Measurements from ENCODE around the gene EDNRB. TPM values are rescaled to one million over a fixed set of nuclear protein-coding genes. Genes with fewer than 3 reads are reported as not detected.

The EDNRB gene
- total RNA-seq, 1 experiment from 2014 or later, result 0.22 TPM

DNA sequence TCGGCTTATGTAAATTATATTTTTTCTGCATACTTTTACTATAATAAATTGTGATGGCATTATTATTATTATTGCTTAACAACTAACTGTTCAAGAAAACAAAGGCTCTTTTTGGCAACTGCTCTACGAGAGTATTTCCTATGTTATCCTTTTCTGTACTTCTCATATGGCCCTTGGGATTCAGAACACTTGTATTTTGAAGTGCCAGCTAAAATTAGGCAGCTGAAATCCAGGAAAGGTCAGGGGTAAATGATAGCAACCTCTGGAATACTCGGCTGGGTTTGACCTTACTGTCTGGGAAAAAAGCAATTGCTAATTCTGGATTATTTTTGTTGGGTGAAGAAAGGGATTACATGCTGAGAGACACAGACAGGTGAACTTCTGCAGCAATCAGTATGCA lies 23.9 kb downstream of the EDNRB start:
- no peaks in the 10 kb centered on the region for H3K27me3 ChIP-seq (ENCODE audit: insufficient read depth, low read length)
- ATAC-seq (no peak), DNase-seq (ENCODE audit: low read depth, low spot score) (no peak)
- H3K9me3 ChIP-seq (ENCODE audit: control insufficient read depth in 1 of 2, insufficient read depth in 1 of 2, low read depth in 1 of 2, low read length in 2 of 2), result peaks cover 0 to 4% of the 10 kb centered on the region in 2 experiments; a peak in 2 of 4 replicates
- TF ChIP-seq SIN3A (IDR thresholded peaks at IDR 0.05; ENCODE audit: low read depth) (no peak), ZFX (IDR thresholded peaks at IDR 0.05) (no peak), YY1 (IDR thresholded peaks at IDR 0.05; ENCODE audit: extremely low read depth, insufficient replicate concordance, low read depth, low read length) (no peak), TCF7L2 (IDR thresholded peaks at IDR 0.05; ENCODE audit: borderline replicate concordance, extremely low read depth, insufficient read depth, insufficient read length) (no peak), EZH2 (IDR thresholded peaks at IDR 0.05) (no peak), ELF1 (IDR thresholded peaks at IDR 0.05; ENCODE audit: borderline replicate concordance, low read depth) (no peak), CEBPB (IDR thresholded peaks at IDR 0.05; ENCODE audit: low read depth) (no peak), POLR2A (IDR thresholded peaks at IDR 0.05; ENCODE audit: borderline replicate concordance, extremely low read depth, insufficient read depth, insufficient read length) (no peak), FOSL1 (IDR thresholded peaks at IDR 0.05; ENCODE audit: low read depth) (no peak), CBX3 (IDR thresholded peaks at IDR 0.05; ENCODE audit: low read depth) (no peak), EZH2phosphoT487 (IDR thresholded peaks at IDR 0.05; ENCODE audit: borderline replicate concordance) (no peak), SRF (IDR thresholded peaks at IDR 0.05; ENCODE audit: low read depth) (no peak)
- no peaks in the 10 kb centered on the region for H3K79me2 ChIP-seq (ENCODE audit: insufficient read depth, low read length)
- no peak overlapping the region for H3K9ac ChIP-seq (ENCODE audit: low read length)
- RAD21 ChIA-PET (ENCODE audit: low non-redundant PET in 1 of 2, low total read pairs in 2 of 2, uncharacterized antibody in 2 of 2, unreplicated experiment in 2 of 2), result no interaction called here
- H3K27ac ChIP-seq (ENCODE audit: low read depth, low read length), result no peak overlapping the region
- no TSS peak for BruUV-seq (replicated peaks)
- POLR2A ChIA-PET, result no interaction called here
- no peaks in the 10 kb centered on the region for H3K4me1 ChIP-seq (ENCODE audit: control insufficient read depth in 1 of 2, insufficient read depth in 2 of 2, low read length in 2 of 2)
- H3K9me2 ChIP-seq (ENCODE audit: insufficient read depth), result no peaks in the 10 kb centered on the region
- no peaks in the 10 kb centered on the region for H3K36me3 ChIP-seq (ENCODE audit: control insufficient read depth in 1 of 2, insufficient read depth in 2 of 2, low read length in 2 of 2)
- H3K4me2 ChIP-seq (ENCODE audit: low read length), result no peak overlapping the region
- CTCF ChIA-PET, result no interaction called here
- no peaks in the 10 kb centered on the region for H4K20me1 ChIP-seq (ENCODE audit: insufficient read depth)
- H3K4me3 ChIP-seq (replicated peaks in 1 of 2; ENCODE audit: low read depth in 1 of 2, low read length in 2 of 2), result no peak overlapping the region
- no peak overlapping the region for H2AFZ ChIP-seq (ENCODE audit: low read depth, low read length, poor library complexity, severe bottlenecking)
- intact Hi-C loops (cut with micrococcal nuclease), result no loop called here

DNA sequence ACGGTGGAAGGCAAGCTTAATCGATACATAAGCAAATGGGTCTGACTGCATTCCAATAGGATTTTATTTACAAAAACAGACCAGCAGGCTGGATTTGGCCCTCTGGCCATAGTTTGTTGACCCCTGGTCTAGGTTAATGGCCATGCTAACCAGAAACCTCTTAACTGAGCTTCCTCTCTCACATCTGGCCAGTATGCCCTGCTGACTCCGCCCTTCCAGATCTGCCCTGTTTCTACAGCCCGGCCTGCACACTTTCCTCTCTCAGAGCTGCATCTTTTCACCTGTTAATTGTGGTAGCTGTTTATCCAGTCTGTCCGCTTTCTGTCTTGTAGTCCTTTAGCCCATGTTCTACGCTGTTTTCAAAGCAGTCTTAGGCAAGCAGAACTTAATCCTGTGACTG lies 25.6 kb downstream of the EDNRB start:
- Histone ChIP-seq H3K79me2 (ENCODE audit: insufficient read depth, low read length) (no peaks in the 10 kb centered on the region), H3K9ac (ENCODE audit: low read length) (no peak overlapping the region), H3K9me2 (ENCODE audit: insufficient read depth) (no peaks in the 10 kb centered on the region), H3K9me3 (ENCODE audit: control insufficient read depth in 1 of 2, insufficient read depth in 1 of 2, low read depth in 1 of 2, low read length in 2 of 2) (peaks cover 0 to 4% of the 10 kb centered on the region in 2 experiments; a peak in 2 of 4 replicates), H3K36me3 (ENCODE audit: control insufficient read depth in 1 of 2, insufficient read depth in 2 of 2, low read length in 2 of 2) (no peaks in the 10 kb centered on the region), H3K4me3 (replicated peaks in 1 of 2; ENCODE audit: low read depth in 1 of 2, low read length in 2 of 2) (no peak overlapping the region), H3K4me2 (ENCODE audit: low read length) (no peak overlapping the region), H3K4me1 (ENCODE audit: control insufficient read depth in 1 of 2, insufficient read depth in 2 of 2, low read length in 2 of 2) (no peaks in the 10 kb centered on the region), H3K27me3 (ENCODE audit: insufficient read depth, low read length) (no peaks in the 10 kb centered on the region), H3K27ac (ENCODE audit: low read depth, low read length) (no peak overlapping the region), H2AFZ (ENCODE audit: low read depth, low read length, poor library complexity, severe bottlenecking) (no peak overlapping the region), H4K20me1 (ENCODE audit: insufficient read depth) (no peaks in the 10 kb centered on the region)
- intact Hi-C loops (cut with micrococcal nuclease), result no loop called here
- ChIA-PET POLR2A (no interaction called here), CTCF (no interaction called here), RAD21 (ENCODE audit: low non-redundant PET in 1 of 2, low total read pairs in 2 of 2, uncharacterized antibody in 2 of 2, unreplicated experiment in 2 of 2) (no interaction called here)
- no peak for ATAC-seq
- DNase-seq (ENCODE audit: low read depth, low spot score), result no peak
- BruUV-seq (replicated peaks), result no TSS peak
- TF ChIP-seq, protein P1, sequence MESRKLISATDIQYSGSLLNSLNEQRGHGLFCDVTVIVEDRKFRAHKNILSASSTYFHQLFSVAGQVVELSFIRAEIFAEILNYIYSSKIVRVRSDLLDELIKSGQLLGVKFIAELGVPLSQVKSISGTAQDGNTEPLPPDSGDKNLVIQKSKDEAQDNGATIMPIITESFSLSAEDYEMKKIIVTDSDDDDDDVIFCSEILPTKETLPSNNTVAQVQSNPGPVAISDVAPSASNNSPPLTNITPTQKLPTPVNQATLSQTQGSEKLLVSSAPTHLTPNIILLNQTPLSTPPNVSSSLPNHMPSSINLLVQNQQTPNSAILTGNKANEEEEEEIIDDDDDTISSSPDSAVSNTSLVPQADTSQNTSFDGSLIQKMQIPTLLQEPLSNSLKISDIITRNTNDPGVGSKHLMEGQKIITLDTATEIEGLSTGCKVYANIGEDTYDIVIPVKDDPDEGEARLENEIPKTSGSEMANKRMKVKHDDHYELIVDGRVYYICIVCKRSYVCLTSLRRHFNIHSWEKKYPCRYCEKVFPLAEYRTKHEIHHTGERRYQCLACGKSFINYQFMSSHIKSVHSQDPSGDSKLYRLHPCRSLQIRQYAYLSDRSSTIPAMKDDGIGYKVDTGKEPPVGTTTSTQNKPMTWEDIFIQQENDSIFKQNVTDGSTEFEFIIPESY (IDR thresholded peaks at IDR 0.05; ENCODE audit: extremely low read depth, insufficient replicate concordance, low read length), result no peak
- no peak for TF ChIP-seq JUND (IDR thresholded peaks at IDR 0.05)
- TF ChIP-seq, protein P2, sequence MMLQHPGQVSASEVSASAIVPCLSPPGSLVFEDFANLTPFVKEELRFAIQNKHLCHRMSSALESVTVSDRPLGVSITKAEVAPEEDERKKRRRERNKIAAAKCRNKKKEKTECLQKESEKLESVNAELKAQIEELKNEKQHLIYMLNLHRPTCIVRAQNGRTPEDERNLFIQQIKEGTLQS (IDR thresholded peaks at IDR 0.05), result no peak
- no peak for TF ChIP-seq POLR2AphosphoS5 (IDR thresholded peaks at IDR 0.05; ENCODE audit: low read depth, low read length)
- TF ChIP-seq ZNF274 (IDR thresholded peaks at IDR 0.05; ENCODE audit: low read depth, low read length), result no peak
- no peak for TF ChIP-seq ELF1 (IDR thresholded peaks at IDR 0.05; ENCODE audit: borderline replicate concordance, low read depth)
- TF ChIP-seq POLR2A (IDR thresholded peaks at IDR 0.05; ENCODE audit: borderline replicate concordance, extremely low read depth, insufficient read depth, insufficient read length), result no peak
- TF ChIP-seq CBX3 (IDR thresholded peaks at IDR 0.05; ENCODE audit: low read depth), result no peak
- no peak for TF ChIP-seq YY1 (IDR thresholded peaks at IDR 0.05; ENCODE audit: extremely low read depth, insufficient replicate concordance, low read depth, low read length)

Measured in HCT116 (cell line).